GM04503 (cell line): Measurements from ENCODE around the gene ECHS1.
"Not testable (repeated sequence)": the region's sequence is repeated elsewhere in the genome, so short reads cannot be mapped to it uniquely, and the experiment has no call there.

Source experiments
- DNase-seq: peaks from one replicate; pipeline ENCODE4 v3.0.0-alpha.2; 2012; ENCODE audit warnings: low read depth

The ECHS1 gene

DNA sequence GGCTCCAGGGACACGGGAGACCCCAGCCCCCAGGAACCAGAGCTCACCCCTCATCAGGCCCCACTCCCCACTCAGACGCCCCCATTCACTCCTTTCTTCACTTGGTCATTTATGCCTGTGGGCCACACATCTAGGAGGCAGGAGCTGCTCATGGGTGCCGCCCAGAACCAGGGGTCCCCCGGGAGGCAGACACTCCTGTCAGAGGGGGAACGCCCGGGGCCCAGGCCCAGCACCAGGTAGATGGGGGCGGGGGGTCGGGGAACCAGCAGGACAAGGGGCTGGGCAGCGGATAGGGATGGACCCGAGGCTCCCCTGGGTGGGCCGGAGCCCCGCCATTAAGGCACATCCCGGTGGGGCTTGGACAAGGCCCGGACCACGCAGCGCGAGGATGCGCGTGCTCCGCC, 48.3 kb downstream of the ECHS1 start:
- no peak for DNase-seq

DNA sequence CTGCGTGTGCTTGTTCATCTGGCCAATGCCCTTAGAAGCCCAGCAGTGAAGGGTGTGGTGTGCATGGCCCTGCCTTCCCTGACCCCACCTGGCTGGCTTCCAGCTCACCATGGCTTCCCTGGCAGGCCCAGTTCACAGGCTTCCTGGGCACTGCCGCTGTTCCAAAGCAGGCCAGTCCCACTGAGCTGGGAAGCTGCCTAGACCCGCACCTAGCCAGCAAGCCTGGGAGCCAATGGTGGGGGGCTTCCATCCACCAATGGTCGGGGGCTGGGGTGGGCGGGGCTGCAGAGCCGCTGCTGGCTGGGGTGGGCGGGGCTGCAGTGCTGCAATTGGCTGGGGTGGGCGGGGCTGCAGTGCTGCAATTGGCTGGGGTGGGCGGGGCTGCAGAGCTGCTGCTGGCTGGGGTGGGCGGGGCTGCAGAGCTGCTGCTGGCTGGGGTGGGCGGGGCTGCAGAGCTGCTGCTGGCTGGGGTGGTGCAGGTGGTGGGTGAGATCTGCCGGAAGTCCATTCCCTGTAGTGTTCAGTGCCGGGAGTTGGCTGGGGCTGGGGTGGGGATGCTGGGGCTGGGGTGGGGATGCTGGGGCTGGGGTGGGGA, 48.9 kb downstream of the ECHS1 start:
- no peak for DNase-seq

DNA sequence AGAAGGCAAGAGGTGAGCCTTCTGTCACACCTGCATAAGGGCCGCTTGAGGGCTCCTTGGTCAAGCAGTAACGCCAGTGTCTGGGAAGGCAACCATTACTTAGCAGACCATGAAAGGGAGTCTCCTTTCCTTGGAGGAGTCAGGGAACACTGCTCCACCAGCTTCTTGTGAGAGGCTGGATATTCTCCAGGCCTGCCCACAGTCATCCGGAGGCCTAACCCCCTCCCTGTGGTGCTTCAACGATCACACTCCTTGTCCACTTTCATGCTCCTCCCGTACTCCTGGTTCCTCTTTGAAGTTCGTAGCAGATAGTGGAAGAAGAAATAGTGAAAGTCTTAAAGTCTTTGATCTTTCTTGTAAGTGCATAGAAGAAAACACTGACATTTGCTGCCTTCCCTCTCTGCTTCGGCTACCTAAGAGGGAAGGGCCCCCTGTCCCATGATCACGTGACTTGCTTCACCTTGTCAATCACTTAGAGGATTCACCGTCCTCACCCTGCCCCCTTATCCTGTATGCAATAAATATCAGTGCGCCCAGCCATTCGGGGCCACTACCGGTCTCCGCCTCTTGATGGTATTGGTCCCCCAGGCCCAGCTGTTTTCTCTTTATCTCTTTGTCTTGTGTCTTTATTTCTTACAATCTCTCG, 51.0 kb downstream of the ECHS1 start:
- not testable (repeated sequence) for DNase-seq

DNA sequence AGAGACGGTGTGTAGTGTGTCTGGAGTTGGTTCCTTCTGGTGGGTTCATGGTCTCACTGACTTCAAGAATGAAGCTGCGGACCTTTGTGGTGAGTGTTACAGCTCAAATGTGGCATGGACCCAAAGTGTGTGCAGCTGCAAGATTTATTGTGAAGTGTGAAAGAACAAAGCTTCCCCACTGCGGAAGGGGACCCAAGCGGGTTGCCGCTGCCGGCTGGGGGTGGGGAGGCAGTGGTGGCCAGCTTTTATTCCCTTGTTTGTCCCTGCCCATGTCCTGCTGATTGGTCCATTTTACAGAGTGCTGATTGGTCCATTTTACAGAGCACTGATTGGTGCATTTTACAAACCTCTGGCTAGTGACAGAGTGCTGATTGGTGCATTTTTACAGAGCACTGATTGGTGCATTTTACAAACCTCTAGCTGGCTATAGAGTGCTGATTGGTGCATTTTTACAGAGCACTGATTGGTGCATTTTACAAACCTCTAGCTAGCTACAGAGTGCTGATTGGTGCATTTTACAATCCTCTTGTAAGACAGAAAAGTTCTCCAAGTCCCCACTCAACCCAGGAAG, 52.2 kb downstream of the ECHS1 start:
- DNase-seq = not testable (repeated sequence)

DNA sequence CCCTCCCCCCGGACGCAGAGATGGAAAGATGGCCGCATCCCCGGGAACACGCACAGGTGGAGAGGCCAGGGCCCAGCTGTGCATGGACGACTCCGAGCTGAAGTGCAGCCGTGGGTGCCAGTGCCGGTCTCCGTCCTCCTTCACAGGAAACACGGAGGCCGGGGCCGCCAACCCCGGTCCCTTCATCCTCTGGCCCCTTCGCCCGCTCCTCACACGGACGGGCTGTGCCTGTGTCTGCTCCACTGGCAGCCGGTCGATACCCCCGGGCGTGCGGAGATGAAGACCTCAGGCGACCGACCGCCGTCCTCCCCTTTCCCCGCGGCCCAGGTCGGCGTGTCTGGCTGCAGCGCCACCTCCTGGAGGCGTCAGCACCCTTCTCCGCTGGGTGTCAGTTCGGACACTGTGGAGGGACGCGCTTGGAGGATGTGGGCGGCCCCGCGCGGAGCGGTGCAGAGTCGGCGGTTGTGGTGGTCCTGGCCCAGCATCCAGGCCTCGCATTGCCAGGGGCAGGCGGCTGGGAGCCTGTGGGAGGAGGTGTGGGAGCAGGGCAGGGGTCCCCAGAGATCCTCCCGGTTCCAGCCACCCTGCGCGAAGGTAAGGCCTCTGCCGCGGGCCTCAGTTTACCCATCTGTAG, 54.5 kb downstream of the ECHS1 start:
- DNase-seq = no peak

DNA sequence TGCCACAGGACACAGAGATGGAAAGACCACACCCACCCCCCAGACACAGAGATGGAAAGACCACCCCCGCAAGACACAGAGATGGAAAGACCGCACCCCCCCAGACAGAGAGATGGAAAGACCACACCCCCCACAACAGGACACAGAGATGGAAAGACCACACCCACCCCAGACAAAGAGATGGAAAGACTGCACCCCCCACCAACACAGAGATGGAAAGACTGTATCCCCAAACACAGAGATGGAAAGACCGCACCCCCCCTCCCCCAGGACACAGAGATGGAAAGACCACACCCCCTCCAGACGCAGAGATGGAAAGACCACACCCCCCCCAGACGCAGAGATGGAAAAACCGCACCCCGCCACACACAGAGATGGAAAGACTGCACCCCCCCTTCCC, 56.4 kb downstream of the ECHS1 start:
- no peak for DNase-seq

DNA sequence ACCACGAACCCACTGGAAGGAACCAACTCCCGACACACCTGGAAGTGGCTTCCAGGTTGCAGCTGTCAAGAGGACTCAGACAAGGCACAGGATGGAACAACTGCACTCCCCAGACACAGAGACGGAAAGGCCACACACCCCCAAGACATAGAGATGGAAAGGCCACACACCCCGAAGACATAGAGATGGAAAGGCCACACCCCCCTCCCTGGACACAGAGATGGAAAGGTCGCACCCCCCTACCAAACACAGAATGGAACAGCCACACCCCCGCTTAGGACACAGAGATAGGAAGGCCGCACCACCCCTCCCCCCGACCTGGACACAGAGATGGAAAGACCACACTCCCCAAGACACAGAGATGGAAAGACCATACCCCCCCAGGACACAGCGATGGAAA, 56.9 kb downstream of the ECHS1 start:
- DNase-seq = no peak

DNA sequence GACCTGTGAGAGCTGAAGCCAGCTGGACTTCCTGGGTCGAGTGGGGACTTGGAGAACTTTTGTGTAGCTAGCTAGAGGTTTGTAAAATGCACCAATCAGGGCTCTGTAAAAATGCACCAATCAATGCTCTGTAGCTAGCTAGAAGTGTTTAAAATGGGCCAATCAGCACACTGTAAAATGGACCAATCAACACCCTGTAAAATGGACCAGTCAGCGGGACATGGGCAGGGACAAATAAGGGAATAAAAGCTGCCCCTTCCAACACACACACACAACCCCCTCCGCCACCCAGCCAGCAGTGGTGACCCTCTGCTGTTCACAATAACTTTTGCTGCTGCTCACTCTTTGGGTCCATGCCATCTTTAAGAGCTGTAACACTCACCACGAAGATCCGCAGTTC, 57.3 kb downstream of the ECHS1 start:
- no peak for DNase-seq

DNA sequence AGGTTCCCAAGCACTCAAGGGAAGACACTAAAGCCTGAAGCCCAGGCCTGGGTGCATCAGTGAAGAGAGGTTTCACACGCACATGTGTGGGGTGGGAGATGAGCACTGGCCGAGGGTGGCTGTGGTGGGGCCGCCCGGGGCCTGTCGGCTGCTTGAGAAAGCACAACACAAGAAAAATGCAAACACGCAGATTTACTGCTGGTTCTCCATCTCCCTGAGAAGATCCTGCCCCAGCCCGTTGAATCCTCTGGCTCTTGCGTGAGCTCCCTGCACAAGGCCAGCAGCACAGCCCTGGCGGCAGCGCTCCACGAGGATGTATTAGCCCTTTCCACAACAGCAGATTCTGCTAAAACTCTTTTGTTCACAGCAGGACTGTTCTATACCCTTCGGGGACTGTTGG, 58.2 kb downstream of the ECHS1 start:
- no peak for DNase-seq

DNA sequence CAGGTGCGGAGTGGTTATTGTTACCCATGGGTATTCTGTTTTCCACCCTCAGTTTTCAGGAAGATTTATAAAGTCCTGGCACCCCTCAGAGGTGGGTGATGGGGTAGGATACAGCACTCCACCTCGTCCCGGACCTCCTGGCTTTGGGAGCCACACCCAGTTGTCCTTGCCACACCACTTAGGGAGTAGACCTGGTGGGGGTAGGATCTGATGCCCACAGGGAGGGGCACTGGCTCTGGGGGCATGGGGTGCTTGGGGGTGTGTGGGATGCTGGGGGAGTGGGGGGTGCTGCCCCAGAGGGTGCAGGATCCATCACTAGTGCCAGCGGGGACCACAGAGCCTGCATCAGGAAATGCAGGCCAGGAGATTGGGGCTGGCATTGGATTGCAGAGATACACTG, 60.0 kb downstream of the ECHS1 start:
- DNase-seq = no peak

DNA sequence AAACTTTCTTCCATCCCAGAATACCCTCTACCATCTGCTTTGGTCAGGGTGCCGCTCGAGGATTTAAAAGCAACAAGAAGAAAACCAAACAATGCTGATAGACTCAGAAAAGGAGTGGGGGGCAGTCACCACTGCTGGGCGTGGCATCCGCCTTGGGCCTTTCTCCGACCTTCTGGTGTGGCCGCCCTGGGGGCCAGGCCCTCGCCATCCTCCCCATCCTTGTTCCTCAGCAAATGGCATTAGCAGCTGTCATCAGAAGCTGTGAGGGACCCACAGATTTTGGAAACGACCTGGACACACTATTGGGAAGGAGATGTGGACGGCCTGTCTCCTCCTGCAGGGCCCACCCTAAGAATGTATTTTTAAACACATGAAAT, 60.4 kb downstream of the ECHS1 start:
- no peak for DNase-seq
